GM12865 (cell line): ENCODE results near the gene HOXD1.

Experiments used
- DNase-seq: peaks from one replicate; pipeline ENCODE4 v3.0.0; 2010; ENCODE audit warnings: low read depth
- H3K4me3 ChIP-seq: 2 replicates; pipeline ENCODE4 v1.5.1; 2011; ENCODE audit warnings: mild to moderate bottlenecking, low read depth, low read length, control low read depth
- TF ChIP-seq, protein P1 (sequence below): IDR thresholded peaks from 2 replicates; pipeline ENCODE4 v1.5.1; 2011; ENCODE audit warnings: low read length, control low read depth, low read depth, inconsistent platforms; ENCODE audit not compliant: insufficient read depth; ENCODE audit errors: missing control alignments

The HOXD1 gene

DNA sequence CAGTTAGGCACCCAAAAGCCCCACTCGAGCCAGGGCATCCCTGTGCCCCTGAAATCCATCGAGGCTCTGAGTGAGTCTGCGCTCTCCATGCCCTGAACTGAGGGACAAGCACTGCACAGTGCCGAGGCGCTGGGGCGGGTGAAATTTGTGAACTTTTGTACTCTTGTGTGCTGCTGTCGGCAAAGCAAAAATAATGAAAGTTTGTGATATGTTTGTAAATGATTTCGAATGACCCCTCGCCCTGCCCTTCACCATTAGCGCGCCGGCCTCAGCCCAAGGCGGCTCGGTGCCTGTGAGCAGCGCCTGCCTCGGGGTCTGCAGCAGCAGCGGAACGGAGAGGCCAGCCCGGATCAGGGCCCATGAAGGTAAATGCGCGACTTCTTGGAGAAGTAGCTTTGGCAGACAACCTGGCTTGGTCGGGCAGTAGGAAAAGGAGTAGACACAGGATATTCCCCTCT is 39.0 kb upstream of the HOXD1 start:
- H3K4me3 ChIP-seq: no peak overlapping the region
- DNase-seq: no peak
- TF ChIP-seq, protein P1, sequence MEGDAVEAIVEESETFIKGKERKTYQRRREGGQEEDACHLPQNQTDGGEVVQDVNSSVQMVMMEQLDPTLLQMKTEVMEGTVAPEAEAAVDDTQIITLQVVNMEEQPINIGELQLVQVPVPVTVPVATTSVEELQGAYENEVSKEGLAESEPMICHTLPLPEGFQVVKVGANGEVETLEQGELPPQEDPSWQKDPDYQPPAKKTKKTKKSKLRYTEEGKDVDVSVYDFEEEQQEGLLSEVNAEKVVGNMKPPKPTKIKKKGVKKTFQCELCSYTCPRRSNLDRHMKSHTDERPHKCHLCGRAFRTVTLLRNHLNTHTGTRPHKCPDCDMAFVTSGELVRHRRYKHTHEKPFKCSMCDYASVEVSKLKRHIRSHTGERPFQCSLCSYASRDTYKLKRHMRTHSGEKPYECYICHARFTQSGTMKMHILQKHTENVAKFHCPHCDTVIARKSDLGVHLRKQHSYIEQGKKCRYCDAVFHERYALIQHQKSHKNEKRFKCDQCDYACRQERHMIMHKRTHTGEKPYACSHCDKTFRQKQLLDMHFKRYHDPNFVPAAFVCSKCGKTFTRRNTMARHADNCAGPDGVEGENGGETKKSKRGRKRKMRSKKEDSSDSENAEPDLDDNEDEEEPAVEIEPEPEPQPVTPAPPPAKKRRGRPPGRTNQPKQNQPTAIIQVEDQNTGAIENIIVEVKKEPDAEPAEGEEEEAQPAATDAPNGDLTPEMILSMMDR: no peak

DNA sequence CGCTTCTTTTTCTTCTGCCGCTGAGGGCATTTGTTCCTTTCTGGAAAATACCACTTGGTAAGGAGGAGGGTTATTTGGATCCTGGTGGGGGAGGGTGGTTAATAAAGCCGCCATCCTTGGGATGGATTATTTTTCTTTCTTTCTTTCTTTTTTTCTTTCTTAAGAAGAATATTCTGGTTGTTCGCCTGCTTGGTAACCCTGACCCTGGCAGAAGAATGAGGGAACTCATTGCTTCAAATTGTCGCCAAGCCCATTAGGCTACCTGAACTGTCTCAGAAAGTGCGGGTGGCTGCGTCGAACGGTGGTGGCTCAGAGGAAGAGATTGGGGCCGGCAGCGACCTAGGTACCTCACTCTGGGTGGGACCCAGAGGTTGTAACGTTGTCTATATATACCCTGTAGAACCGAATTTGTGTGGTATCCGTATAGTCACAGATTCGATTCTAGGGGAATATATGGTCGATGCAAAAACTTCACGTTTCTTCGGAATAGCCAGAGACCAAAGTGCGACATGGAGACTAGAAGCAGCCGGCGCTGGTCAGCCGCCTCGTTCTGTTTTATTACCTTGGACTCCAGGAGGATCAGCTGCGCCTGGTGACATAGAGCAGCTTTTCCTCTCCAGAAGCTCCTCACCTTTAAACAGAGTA is 38.4 kb upstream of the HOXD1 start:
- TF ChIP-seq, protein P1: no peak
- DNase-seq: no peak
- H3K4me3 ChIP-seq: no peak overlapping the region

DNA sequence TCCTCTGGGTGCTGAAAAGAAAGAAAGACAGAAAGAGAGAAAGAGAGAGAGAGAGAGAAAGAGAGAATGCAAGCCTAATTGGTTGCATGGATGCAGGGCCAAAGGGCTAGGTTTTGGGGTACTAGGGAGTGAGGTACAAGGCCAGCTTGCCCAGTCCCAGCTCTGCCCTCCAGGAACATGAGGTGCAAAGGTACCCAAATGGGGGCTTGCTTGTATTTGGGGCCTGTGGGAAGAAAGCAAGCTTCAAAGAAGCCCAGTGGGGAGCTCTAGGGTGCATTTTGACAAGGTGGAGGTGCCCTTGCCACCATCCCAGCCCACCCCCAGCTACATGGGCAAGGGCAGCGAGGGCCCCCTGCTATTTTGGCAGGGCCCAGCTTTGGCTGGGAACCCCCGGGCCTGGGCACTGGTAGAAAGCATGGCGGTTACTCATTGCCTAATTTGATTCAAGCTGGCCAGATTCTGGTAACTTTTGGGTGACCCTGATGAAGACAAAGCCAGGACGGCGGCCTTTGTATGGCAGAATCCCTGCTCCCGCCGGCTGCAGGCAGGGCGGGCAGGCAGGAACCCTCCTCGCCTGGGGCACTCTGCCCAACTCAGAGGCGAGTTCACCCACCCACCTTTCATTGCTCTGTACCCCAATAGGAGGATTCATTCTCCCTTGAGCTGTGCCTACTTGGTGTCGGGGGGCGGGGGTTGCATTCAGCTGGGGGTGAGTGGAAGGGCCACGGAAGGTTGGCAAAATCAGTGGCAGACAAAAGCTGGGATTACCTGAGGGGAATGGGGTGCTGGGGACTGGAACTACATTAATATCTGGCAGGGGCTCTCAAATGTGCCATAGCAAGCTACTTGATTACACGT is 37.7 kb upstream of the HOXD1 start:
- TF ChIP-seq, protein P1: no peak
- H3K4me3 ChIP-seq: no peak overlapping the region
- no peak for DNase-seq

DNA sequence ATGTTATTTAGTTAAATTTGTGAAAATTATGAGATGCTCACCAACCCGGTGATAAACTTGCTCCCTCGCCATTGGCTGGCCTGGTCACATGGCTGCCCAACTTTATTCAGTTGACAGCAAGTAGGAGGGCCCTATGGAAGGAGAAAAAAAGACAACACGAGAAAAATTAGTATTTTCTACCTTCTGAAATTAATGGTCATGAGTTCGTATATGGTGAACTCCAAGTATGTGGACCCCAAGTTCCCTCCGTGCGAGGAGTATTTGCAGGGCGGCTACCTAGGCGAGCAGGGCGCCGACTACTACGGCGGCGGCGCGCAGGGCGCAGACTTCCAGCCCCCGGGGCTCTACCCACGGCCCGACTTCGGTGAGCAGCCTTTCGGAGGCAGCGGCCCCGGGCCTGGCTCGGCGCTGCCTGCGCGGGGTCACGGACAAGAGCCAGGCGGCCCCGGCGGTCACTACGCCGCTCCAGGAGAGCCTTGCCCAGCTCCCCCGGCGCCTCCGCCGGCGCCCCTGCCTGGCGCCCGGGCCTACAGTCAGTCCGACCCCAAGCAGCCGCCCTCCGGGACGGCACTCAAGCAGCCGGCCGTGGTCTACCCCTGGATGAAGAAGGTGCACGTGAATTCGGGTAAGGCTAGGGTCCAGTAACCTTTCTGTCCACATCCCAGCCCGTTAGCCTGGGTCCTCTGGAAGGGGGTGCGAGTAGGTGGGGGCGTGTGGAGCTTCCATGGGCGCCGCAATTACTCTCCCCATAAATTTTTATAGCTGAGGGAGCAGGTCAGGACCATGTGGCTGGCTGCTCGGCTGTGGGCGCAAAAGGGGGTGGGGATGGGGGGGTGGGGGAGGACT is 36.8 kb upstream of the HOXD1 start, which contains the start of gene HOXD4:
Gene HOXD4, plus strand, starts transcription at position 109 of the 846 bp plus-strand sequence. Its CDS starts 84 bp downstream, at position 193.
- no peak within 1 kb of the TSS for H3K4me3 ChIP-seq
- no peak for DNase-seq
- TF ChIP-seq, protein P1: no peak

DNA sequence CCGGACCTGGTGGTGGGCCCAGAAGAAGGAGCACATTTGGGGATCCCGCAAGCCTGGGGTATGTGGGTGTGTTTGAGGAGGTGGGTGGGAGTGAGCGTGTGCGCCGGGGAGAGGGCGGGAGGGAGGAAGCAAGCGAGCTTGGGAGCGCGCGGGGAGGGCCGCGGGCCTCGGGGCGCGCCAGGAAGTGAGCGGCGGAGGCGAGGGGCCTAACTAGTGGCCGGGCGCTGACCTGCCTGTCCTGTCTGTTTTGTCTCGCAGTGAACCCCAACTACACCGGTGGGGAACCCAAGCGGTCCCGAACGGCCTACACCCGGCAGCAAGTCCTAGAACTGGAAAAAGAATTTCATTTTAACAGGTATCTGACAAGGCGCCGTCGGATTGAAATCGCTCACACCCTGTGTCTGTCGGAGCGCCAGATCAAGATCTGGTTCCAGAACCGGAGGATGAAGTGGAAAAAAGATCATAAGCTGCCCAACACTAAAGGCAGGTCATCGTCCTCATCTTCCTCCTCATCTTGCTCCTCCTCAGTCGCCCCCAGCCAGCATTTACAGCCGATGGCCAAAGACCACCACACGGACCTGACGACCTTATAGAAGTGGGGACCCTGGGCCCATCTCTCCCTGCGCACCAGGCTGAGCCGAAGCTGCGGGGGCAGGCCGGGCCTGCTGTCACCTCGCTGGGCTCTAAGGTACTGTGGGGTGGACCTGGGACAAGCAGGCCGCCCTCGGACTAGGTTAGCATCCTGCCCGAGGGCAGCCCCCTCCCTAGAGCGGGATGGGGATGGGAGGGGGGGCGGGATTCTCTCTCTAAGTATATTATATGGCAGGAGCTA is 35.9 kb upstream of the HOXD1 start:
- no peak overlapping the region for H3K4me3 ChIP-seq
- TF ChIP-seq, protein P1: no peak
- no peak for DNase-seq
